NCI-H1694 treated with DMSO at 0.1 percent for 48 hours (cell line): Measurements from ENCODE around the gene KANSL3.
A peak's percentile ranks its signal among the peaks of the same experiment; 100 is the strongest.
"Not testable (repeated sequence)": the region's sequence is repeated elsewhere in the genome, so short reads cannot be mapped to it uniquely, and the experiment has no call there.

Experiments used
- DNase-seq: peaks from one replicate; lab custom pipeline; 2025; lab: John Stamatoyannopoulos, UW

KANSL3 gene

GRCh38 chr2:96654791-96655190, 16.7 kb upstream of the KANSL3 start:
- not testable (repeated sequence) for DNase-seq

GRCh38 chr2:96651793-96652192, 13.7 kb upstream of the KANSL3 start:
- no peak for DNase-seq

GRCh38 chr2:96649342-96649741, 11.2 kb upstream of the KANSL3 start:
- DNase-seq, result no peak

- DNase-seq, result no peak
These were observed 10.3 kb upstream of the KANSL3 start for GRCh38 chr2:96648306-96648930.

GRCh38 chr2:96647681-96648080, 9.6 kb upstream of the KANSL3 start:
- DNase-seq, result no peak

GRCh38 chr2:96642564-96643360, 4.7 kb upstream of the KANSL3 start, which contains the start of gene FER1L5:
TSS of gene FER1L5 (plus strand) at chr2:96642764. CDS start at chr2:96642837, 73 bp downstream.
- no peak for DNase-seq

GRCh38 chr2:96637385-96638143, 548 bp downstream of the KANSL3 start:
- peak; percentile 44 for DNase-seq

GRCh38 chr2:96636551-96637171, 1.5 kb downstream of the KANSL3 start:
- no peak for DNase-seq

GRCh38 chr2:96633641-96634040, 4.5 kb downstream of the KANSL3 start:
- DNase-seq, result no peak

- DNase-seq, result no peak
These were observed 6.2 kb downstream of the KANSL3 start for GRCh38 chr2:96631804-96632435.

- no peak for DNase-seq
These were observed 11.6 kb downstream of the KANSL3 start for GRCh38 chr2:96626553-96626942.

GRCh38 chr2:96625571-96626552, 12.2 kb downstream of the KANSL3 start:
- no peak for DNase-seq

- no peak for DNase-seq
These were observed 15.0 kb downstream of the KANSL3 start for GRCh38 chr2:96623116-96623515.

GRCh38 chr2:96622544-96622943, 15.6 kb downstream of the KANSL3 start:
- DNase-seq, result no peak

GRCh38 chr2:96618596-96619283, 19.4 kb downstream of the KANSL3 start:
- no peak for DNase-seq

GRCh38 chr2:96617012-96617411, 21.1 kb downstream of the KANSL3 start:
- no peak for DNase-seq

- DNase-seq, result no peak
These were observed 21.6 kb downstream of the KANSL3 start for GRCh38 chr2:96616535-96616934.

- DNase-seq, result no peak
These were observed 22.0 kb downstream of the KANSL3 start for GRCh38 chr2:96616128-96616527.

- no peak for DNase-seq
These were observed 29.4 kb downstream of the KANSL3 start for GRCh38 chr2:96608469-96609455.
